ENCODE measurements around the gene FARP1.

- TF ChIP-seq POLR2A (IDR thresholded peaks at IDR 0.05) (no peak), EP300 (IDR thresholded peaks at IDR 0.05) (no peak), POLR2AphosphoS5 (IDR thresholded peaks at IDR 0.05) (no peak)
- TF ChIP-seq, protein P1, sequence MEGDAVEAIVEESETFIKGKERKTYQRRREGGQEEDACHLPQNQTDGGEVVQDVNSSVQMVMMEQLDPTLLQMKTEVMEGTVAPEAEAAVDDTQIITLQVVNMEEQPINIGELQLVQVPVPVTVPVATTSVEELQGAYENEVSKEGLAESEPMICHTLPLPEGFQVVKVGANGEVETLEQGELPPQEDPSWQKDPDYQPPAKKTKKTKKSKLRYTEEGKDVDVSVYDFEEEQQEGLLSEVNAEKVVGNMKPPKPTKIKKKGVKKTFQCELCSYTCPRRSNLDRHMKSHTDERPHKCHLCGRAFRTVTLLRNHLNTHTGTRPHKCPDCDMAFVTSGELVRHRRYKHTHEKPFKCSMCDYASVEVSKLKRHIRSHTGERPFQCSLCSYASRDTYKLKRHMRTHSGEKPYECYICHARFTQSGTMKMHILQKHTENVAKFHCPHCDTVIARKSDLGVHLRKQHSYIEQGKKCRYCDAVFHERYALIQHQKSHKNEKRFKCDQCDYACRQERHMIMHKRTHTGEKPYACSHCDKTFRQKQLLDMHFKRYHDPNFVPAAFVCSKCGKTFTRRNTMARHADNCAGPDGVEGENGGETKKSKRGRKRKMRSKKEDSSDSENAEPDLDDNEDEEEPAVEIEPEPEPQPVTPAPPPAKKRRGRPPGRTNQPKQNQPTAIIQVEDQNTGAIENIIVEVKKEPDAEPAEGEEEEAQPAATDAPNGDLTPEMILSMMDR (IDR thresholded peaks at IDR 0.05), result no peak
These were observed 60.9 kb downstream of the FARP1 start for GRCh38 chr13:98203646-98204326.

Data from suprapubic skin (tissue), 4 donors.